NB4 (cell line): ENCODE measurements around the gene ZNF581.

Experiments
- CTCF ChIP-seq: IDR thresholded peaks from one replicate; pipeline ENCODE4 v1.5.1; 2012; ENCODE audit warnings: low read depth, low read length
- MYC ChIP-seq: IDR thresholded peaks from 2 replicates; pipeline ENCODE4 v1.6.1; 2011; ENCODE audit warnings: low read depth, low read length
- POLR2A ChIP-seq: IDR thresholded peaks from 2 replicates; pipeline ENCODE4 v1.6.1; 2011; ENCODE audit warnings: mild to moderate bottlenecking; ENCODE audit not compliant: insufficient read length; ENCODE audit errors: extremely low read depth
- TF ChIP-seq, protein P1 (sequence below): IDR thresholded peaks from 2 replicates; pipeline ENCODE4 v1.6.1; 2011; ENCODE audit warnings: low read depth, low read length

DNA sequence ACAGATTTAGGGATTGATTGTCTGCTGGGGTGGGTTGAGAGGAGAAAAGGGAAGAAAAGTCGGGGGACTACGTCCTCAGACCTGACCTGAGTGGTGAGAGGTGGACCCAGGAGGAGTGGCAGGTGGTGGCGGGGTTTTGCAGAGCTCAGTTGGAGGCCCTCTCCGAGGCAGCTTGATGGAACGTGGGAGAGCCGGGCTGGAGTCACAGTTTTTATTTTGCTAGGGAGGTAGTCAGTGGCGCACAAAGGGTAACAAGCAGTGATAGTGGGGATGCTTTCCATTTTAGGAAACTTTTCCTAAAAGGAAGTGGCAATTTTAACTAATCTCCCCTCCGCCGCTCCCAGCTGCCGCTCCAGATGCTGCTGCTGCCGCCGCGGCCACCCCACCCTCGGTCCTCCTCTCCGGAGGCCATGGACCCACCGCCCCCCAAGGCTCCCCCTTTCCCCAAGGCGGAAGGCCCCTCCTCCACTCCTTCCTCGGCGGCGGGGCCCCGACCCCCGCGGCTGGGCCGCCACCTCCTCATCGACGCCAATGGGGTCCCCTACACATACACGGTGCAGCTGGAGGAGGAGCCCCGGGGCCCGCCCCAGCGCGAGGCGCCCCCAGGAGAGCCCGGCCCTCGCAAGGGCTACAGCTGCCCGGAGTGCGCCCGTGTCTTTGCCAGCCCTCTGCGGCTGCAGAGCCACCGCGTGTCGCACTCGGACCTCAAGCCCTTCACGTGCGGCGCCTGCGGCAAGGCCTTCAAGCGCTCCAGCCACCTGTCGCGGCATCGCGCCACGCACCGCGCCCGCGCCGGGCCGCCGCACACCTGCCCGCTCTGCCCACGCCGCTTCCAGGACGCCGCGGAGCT, 1.1 kb upstream of the ZNF581 start:
- TF ChIP-seq CTCF = no peak
- TF ChIP-seq POLR2A = no peak
- TF ChIP-seq MYC = no peak
- TF ChIP-seq, protein P1, sequence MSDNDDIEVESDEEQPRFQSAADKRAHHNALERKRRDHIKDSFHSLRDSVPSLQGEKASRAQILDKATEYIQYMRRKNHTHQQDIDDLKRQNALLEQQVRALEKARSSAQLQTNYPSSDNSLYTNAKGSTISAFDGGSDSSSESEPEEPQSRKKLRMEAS = no peak
